ENCODE measurements around the gene TTLL9.

GRCh38 chr20:31949877-31950646, 79.6 kb downstream of the TTLL9 start:
- TF ChIP-seq SIN3A (IDR thresholded peaks at IDR 0.05; ENCODE audit: borderline replicate concordance, insufficient read depth, low read depth, low read length), result no peak
- TF ChIP-seq, protein P1, sequence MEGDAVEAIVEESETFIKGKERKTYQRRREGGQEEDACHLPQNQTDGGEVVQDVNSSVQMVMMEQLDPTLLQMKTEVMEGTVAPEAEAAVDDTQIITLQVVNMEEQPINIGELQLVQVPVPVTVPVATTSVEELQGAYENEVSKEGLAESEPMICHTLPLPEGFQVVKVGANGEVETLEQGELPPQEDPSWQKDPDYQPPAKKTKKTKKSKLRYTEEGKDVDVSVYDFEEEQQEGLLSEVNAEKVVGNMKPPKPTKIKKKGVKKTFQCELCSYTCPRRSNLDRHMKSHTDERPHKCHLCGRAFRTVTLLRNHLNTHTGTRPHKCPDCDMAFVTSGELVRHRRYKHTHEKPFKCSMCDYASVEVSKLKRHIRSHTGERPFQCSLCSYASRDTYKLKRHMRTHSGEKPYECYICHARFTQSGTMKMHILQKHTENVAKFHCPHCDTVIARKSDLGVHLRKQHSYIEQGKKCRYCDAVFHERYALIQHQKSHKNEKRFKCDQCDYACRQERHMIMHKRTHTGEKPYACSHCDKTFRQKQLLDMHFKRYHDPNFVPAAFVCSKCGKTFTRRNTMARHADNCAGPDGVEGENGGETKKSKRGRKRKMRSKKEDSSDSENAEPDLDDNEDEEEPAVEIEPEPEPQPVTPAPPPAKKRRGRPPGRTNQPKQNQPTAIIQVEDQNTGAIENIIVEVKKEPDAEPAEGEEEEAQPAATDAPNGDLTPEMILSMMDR (IDR thresholded peaks at IDR 0.05), result no peak
- TF ChIP-seq REST (IDR thresholded peaks at IDR 0.05; ENCODE audit: insufficient read depth in 1 of 2, low read depth in 2 of 2, low read length in 1 of 2), result no peak
- no peak for TF ChIP-seq TCF7L2 (IDR thresholded peaks at IDR 0.05; ENCODE audit: low read depth, low read length)
- TF ChIP-seq POLR2AphosphoS5 (IDR thresholded peaks at IDR 0.05; ENCODE audit: low read depth, low read length), result no peak

All from Panc1 (cell line).